ENCODE results near the gene REEP1. TPM values are rescaled to one million over a fixed set of nuclear protein-coding genes. Genes with fewer than 3 reads are reported as not detected.
A peak's percentile ranks its signal among the peaks of the same experiment; 100 is the strongest.

REEP1 gene
- total RNA-seq, 1 experiment from 2014 or later = not detected

GRCh38 chr2:86308984-86309695 is 28.3 kb downstream of the REEP1 start:
- DNase-seq (ENCODE audit: extremely low read depth, low read depth) = no peak

DNA sequence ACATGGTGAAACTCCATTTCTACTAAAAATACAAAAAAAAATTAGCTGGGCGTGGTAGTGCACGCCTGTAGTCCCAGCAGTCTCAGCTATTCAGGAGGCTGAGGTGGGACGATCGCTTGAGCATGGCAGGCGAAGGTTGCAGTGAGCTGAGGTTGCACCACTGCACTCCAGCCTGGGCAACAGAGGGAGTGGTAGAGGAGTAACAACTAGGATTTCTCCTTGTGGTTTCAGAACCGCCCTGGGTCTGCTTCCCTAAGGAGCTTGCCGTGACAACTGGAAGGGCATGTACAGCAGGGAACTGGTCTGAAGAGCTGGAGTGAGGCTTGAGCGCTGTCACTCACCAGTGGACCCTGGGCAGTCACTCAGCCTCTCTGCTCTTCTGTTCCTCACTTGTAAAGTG is 29.1 kb downstream of the REEP1 start:
- DNase-seq (ENCODE audit: extremely low read depth, low read depth) = no peak

DNA sequence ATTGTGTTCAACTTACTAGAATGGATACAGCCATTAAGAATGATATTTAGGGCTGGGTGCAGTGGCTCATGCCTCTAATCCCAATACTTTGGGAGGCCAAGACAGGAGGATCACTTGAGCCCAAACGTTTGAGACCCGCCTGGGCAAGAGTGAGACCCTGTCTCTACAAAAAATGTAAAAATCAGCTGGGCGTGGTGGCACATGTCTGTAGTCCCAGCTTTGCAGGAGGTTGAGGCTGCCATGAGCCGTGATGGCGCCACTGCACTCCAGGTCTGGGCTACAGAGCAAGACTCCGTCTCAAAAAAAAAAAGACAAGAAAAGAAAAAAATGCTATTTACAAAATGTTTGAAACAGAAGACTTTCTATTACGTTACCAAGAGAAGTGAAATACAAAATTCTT is 30.0 kb downstream of the REEP1 start:
- no peak for DNase-seq (ENCODE audit: extremely low read depth, low read depth)

DNA sequence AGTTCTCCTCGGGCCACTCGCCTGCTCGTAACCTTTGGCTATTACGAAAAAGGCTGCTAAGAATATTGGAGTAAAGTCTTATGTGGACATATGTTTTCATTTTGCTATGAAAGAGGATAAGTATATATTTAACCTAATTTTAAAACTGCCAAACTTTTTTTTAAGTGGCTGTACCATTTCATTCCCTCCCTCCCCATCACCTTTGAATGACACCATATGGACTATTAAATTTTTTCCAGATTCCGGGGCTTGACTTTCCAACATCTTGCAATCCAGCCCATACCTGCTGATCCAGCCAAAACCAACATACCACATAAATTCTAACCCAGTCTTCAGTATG is 31.5 kb downstream of the REEP1 start:
- DNase-seq (ENCODE audit: extremely low read depth, low read depth) = no peak

GRCh38 chr2:86305195-86305914 is 32.1 kb downstream of the REEP1 start:
- DNase-seq (ENCODE audit: extremely low read depth, low read depth) = no peak

- no peak for DNase-seq (ENCODE audit: extremely low read depth, low read depth)
These were observed 33.0 kb downstream of the REEP1 start for GRCh38 chr2:86304416-86304815.

- no peak for DNase-seq (ENCODE audit: extremely low read depth, low read depth)
These were observed 35.1 kb downstream of the REEP1 start for GRCh38 chr2:86302320-86302719.

DNA sequence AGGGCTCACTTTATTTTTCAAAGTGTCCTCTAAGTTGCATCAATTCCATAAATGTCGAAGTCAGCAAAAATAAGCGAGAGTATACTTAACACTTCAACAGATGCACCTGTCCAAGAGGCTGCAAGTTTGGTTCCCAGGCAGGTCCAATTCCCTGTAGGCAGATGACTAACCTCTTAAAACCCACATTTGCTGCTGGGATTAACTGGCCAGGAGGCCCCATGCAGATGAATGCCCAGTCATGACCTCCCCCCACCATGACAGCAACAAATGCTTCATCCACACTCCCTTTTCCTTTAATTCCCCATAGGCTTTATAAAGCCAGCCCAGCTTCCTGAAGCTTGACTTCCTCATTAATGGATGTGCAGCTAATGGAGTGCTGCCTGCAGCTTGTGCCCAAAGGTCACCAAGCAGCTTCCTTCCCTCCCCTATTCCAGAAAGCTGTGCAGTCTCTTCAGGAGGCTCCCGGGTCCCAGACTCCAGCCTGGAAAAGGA is 35.7 kb downstream of the REEP1 start:
- DNase-seq (ENCODE audit: extremely low read depth, low read depth) = no peak

DNA sequence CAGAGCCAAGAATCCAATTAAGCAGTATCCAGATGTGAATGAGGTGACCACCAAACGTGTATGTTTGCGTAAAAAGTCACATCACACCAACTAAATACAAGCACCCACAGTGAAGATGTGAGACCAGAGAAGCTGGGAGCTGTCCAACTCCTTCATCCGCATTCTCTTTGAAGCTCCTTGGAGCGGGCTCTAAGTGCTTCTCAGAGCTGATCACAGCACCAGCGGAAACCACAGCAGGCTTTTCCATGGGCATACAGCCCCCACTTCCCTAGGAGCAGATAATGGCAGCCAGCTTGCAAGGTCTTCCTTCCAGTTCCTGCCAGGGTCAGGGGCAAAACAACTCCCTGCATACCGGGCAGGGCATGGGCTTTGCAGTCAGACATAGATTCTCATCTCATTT is 36.4 kb downstream of the REEP1 start:
- no peak for DNase-seq (ENCODE audit: extremely low read depth, low read depth)

- DNase-seq (ENCODE audit: extremely low read depth, low read depth) = no peak
These were observed 36.9 kb downstream of the REEP1 start for GRCh38 chr2:86300496-86300895.

DNA sequence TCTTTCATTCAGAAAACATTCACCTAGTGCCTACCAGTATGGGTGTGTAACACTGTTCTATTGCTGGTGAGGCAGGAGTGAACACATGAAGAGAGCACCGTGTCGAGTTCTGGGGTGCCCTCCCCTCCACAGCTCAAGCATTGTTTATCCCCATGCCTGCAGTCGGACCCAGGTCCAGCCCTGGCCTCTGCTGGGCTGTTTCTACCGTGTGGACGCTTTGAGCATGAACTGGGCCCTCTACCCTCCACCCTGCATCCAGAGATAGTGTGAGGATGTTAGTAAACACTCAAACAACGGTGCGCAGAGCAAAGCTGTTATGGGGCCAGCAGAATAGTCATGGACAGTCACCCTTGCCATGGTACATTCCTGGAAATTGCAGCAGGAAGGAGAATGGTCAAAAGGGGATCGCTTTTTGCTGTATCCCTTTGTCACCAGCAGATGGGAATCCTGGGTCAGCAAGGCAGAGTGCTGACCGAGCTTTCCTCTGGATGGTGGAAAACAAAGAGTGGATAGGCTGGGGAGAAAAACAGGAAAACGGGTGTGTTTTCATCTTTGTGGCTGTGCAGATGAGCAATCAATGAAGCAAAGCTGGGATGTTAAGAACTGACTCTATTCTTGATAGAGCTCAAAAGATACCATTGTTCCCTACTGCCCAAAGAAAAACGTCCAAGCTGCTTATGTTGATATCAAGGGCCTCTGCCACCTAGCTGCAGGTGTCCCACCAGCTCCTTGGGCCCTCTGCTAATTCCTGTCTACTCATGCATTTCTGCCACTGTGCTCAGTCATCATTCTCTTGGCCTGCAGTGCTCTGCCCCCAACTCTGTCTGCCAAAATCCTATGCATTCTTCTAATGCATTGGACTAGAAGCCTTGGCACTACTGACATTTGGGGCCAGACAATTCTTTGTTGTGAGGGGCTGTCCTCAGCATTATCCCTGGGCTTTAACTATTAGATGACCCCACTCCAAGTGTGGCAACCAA is 38.7 kb downstream of the REEP1 start:
- no peak for DNase-seq (ENCODE audit: extremely low read depth, low read depth)

DNA sequence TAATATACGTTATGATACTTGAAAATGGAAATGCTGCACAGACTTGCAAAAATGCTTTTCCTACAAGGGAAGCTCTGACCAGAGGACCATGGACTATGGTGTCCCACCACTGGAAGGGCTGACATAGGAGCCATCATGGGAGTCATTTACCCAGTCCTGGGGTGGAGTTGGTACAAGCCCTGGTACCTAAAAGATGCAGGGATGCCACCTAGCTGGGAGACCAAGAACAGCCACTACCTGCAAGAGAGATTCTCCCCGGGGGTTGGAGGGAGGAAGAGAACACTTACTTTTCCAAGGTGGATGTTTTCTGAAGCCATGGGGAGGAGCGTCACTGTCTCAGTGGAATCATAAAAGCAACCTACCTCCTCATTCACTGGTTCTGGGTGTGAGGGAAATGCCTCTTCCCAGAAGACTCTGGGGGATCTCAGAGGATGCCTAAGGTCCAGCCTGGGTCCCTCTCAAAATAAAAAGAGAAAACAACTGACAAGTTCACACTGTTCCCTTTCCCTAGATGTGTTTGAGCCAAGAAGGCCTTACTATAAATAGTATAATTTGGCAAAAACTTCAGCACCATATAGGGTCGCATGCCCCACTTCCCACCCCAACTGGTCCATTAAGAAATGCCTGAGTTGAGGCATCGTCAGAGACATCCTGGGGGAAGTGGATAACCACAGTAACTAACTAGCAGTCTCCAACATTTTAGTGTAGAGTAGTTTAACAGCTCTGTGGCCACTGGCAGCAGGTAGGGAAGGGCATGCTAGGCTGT is 39.9 kb downstream of the REEP1 start:
- no peak for DNase-seq (ENCODE audit: extremely low read depth, low read depth)

DNA sequence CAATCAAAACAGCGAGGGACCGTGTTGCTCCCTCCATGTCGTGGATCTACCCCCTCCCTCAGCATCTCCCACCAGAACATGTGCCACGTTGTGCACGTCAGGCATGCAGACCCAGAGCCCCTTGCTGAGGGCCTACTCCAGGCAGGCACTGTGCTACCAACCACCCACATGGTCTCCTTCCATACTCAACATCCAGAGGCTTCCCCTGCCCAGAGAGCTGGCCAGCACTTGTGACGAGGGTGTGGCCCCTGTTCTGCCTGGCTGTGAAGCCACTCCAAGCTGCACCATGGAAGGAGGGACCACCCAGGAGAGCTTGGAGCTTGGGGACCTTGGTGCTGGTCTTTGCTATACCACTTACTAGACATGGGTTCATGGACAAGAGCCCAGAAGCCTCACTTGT is 40.5 kb downstream of the REEP1 start:
- no peak for DNase-seq (ENCODE audit: extremely low read depth, low read depth)

DNA sequence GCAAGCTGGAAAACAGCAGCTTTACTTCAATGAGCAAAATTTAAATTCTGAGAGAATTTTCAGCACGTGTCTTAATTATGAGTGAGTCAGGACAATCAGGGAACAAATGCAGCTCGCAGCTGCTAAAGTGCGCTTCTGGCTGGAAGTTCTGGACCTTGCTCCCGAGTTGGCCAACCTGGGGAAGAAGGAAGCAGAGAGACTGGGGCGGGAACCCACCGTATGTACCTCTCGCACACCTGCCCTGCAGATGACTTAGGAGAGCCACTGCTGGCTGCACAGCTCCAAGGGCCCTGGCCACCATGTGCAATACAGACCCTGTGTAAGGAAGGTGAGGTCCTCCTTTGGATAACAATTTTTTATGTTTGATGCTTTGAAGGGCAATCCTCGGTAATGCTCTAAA is 42.4 kb downstream of the REEP1 start:
- DNase-seq (ENCODE audit: extremely low read depth, low read depth) = no peak

GRCh38 chr2:86293612-86294011 is 43.8 kb downstream of the REEP1 start:
- DNase-seq (ENCODE audit: extremely low read depth, low read depth) = no peak

DNA sequence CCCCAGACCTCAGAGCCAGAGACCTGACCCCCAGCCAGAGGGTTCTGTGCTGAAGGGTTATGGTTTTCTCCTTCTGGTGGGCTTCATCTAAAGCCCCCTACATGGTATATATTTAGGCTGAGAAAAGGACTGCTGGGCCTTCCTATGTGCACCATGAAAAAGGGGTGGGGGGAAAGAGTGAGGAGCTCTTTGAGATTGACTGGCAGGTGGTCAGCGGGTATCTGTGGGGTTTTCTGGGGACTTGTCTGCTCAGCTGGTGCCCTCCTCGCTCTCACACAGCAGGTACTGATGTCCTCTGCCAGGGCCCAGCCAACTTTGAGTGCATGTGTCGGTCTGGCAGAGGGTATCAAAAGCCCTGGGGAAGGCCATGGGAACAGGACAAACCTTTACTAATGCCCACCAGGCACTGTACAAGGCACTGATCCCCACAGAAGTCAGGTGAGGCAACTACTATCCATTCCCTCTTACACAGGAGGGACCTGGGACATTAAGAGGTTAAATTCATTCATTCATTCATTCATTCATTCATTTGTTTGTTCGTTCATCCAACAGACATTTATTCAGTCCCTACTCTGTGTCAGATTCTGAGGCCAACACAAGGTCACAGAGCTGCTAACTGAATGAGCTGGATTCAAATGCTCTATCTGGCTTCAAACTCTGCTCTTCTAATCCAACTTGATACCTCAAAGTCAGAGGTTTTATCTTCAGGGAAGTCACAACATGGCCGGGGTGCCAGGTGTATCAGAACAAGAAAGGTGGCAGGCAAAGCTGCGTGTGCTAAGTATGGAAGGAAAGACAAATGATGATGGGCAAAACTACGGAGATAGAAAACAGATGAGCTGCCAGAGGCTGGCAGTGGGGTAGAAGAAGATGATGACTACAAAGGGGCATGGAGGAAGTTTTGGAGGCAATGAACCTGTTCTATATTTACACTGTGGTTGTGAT is 44.6 kb downstream of the REEP1 start:
- DNase-seq (ENCODE audit: extremely low read depth, low read depth) = no peak

GRCh38 chr2:86291328-86291662 is 46.1 kb downstream of the REEP1 start:
- DNase-seq (ENCODE audit: extremely low read depth, low read depth) = no peak

DNA sequence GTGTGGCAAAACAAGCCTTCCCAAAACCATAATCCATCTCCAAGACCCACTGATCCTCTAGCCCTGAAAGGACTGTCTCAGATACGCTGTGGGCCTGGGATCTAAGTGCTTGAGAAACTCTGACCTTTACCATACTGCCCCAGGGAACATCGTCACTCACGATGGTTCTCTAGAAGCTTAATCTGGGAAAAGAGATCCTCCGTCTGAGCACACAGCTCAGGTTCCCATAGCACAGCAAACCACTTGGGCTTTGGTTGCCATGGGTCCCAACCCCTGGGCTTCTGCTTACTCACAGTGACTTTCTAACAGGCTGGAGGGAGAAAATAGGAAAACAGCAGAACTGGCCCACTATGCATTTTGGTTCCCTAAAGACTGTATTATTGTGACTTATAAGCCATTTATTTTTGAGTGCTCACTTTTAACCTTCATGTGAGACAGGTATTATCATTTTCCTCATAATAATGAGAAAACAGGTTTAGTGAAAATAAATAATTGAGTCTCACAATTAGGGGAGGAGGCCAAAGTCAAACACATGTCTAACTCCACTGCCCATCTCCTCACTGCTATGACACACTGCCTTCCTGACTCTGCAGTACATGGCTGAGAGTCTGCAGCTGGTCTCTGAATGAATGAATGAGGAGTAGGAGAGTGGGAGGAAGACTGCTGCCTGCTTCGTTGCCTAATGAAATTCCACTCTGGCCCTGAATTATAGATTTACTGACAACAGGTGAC is 46.7 kb downstream of the REEP1 start:
- DNase-seq (ENCODE audit: extremely low read depth, low read depth) = peak; percentile 18

DNA sequence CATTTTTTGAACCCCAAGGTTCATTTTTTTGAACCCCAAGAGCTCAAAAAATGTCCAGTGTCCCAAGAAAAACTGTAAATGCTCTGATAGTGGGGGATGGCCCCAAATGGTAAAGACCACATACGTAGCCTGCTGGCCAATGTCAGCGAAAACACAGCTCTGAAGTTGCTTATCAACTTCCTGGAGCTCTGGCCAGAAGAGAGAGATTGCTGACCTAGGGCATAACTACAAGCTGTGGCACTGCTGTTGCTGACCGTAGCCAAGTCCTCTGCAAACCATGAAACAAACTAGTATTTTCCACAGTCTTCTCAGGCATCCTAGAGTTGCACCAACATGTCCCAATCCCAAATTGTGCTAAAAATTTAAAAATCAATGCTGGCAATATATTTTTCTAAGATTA is 50.9 kb downstream of the REEP1 start:
- no peak for DNase-seq (ENCODE audit: extremely low read depth, low read depth)
